Gastrocnemius medialis (tissue), 4 donors: ENCODE data around the gene GPRC5D.

Source experiments
- POLR2A ChIP-seq, 2 donors: fragments of 450-650 bp; IDR thresholded peaks; one replicate each; pipeline ENCODE4 v1.6.1; 2017; ENCODE audit warnings: antibody characterized with exemption in 2 of 2, mild to moderate bottlenecking in 2 of 2, moderate library complexity in 2 of 2
- TF ChIP-seq, protein P1 (sequence below), 5 experiments: fragments of 450-650 bp in 3 of 5; fragments of 200-600 bp in 2 of 5; sonication (generic) in 2 of 5; IDR thresholded peaks in 4 of 5; conservative IDR thresholded peaks in 1 of 5; 1 replicate in 4 of 5; 2 replicates in 1 of 5; pipeline ENCODE4 v1.5.1; 2016 to 2019; ENCODE audit warnings: antibody characterized with exemption in 5 of 5, mild to moderate bottlenecking in 3 of 5, moderate library complexity in 3 of 5

DNA sequence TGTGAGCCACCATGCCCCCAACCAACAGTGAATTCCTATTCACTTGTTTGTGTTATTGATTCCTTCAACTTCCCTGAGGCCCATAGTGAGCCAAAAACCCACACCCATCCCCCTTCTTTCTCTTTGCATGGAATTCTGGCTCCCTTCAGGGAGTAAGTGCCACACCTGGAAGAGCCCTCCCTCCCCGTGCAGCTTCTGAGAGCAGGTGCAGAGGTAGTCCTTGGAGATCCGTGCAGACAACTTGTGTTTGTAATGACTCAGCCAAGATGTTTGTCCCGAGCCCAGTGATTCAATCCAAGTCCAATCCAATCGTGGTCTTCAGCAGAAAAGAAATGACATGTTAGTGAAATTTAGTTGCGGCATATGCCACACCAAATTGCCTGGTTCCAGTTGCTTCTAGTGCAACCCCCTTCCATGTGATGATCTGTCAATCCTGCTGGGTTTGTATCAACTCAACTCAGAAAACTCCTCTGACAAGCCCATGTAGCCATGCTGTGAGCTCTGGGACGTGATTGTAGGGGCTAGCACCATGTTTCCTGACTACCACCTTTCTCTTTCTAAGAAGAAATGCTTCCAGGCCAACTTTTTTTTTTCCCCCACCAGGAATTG is 33.1 kb downstream of the GPRC5D start:
- TF ChIP-seq, protein P1, sequence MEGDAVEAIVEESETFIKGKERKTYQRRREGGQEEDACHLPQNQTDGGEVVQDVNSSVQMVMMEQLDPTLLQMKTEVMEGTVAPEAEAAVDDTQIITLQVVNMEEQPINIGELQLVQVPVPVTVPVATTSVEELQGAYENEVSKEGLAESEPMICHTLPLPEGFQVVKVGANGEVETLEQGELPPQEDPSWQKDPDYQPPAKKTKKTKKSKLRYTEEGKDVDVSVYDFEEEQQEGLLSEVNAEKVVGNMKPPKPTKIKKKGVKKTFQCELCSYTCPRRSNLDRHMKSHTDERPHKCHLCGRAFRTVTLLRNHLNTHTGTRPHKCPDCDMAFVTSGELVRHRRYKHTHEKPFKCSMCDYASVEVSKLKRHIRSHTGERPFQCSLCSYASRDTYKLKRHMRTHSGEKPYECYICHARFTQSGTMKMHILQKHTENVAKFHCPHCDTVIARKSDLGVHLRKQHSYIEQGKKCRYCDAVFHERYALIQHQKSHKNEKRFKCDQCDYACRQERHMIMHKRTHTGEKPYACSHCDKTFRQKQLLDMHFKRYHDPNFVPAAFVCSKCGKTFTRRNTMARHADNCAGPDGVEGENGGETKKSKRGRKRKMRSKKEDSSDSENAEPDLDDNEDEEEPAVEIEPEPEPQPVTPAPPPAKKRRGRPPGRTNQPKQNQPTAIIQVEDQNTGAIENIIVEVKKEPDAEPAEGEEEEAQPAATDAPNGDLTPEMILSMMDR (IDR thresholded peaks at IDR 0.05 in 4 of 5, conservative IDR thresholded peaks at IDR 0.05 in 1 of 5): no peak
- no peak for TF ChIP-seq POLR2A (IDR thresholded peaks at IDR 0.05)
